AG09319 (cell line): ENCODE measurements around the gene SSBP2.

Source experiments
- DNase-seq: peaks from one replicate; pipeline ENCODE4 v3.0.0-alpha.2; 2010; ENCODE audit warnings: low read depth; ENCODE audit errors: extremely low read depth
- CTCF ChIP-seq: IDR thresholded peaks from 2 replicates; pipeline ENCODE4 v1.5.1; 2011; ENCODE audit warnings: low read depth, mild to moderate bottlenecking, inconsistent platforms, low read length, moderate library complexity

The SSBP2 gene

GRCh38 chr5:81778642-81779041 is 27.7 kb upstream of the SSBP2 start:
- DNase-seq: no peak
- TF ChIP-seq CTCF: no peak

- DNase-seq: no peak
- TF ChIP-seq CTCF: no peak
Observed at GRCh38 chr5:81776258-81776657, 25.4 kb upstream of the SSBP2 start.

- no peak for DNase-seq
- no peak for TF ChIP-seq CTCF
Observed at GRCh38 chr5:81774374-81774773, 23.5 kb upstream of the SSBP2 start.

- no peak for DNase-seq
- TF ChIP-seq CTCF: no peak
Observed at GRCh38 chr5:81773574-81773973, 22.7 kb upstream of the SSBP2 start.

GRCh38 chr5:81773161-81773560 is 22.3 kb upstream of the SSBP2 start:
- TF ChIP-seq CTCF: no peak
- no peak for DNase-seq

GRCh38 chr5:81772488-81772887 is 21.6 kb upstream of the SSBP2 start:
- no peak for TF ChIP-seq CTCF
- no peak for DNase-seq

GRCh38 chr5:81768935-81769452 is 18.1 kb upstream of the SSBP2 start:
- DNase-seq: peak; percentile 39
- TF ChIP-seq CTCF: no peak
